Right kidney (tissue), 1 donor: ENCODE measurements around the gene SPARCL1.
"Not testable (repeated sequence)": the region's sequence is repeated elsewhere in the genome, so short reads cannot be mapped to it uniquely, and the experiment has no call there.

ENCODE experiments used
- DNase-seq: peaks from one replicate; pipeline ENCODE4 v3.0.0-alpha.2; 2016

Gene SPARCL1

GRCh38 chr4:87499403-87500091 lies 29.6 kb downstream of the SPARCL1 start:
- no peak for DNase-seq

GRCh38 chr4:87498446-87498900 lies 30.7 kb downstream of the SPARCL1 start:
- DNase-seq: peak; percentile 10

DNA sequence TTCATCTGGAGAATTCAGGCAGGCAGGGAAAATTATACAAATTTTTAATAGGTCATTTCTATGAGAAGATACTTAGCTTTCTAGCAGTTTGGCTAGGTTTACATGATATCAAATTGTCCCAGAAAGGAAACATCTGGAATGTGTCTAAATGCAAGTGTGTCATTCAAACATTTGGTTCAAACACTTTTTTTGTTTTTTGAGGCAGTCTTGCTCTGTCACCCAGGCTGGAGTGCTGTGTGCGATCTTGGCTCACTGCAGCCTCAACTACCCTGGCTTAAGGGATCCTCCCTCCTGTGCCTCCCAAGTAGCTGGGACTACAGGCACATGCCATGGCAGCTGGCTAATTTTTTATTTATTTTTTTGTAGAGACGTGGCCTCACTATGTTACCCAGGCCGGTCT lies 31.6 kb downstream of the SPARCL1 start:
- DNase-seq: no peak

DNA sequence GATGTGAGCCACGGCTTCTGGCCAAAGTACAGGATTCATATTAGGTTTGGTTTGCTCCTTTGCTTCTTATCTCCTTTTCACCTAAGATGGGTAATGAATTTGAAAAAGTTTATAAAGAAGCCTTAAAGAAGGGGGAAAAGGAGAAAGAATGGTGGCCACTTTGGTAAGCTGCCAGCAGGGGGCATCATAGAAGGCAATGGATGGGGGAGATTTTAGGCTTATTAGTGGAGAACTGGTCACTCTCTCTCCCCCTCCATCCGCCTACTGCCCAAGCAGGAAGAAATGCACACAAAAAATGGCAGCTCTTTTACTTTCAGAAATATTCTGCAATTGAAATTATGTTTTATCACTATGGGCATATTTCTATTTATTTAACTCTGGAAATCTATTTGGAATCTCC lies 32.0 kb downstream of the SPARCL1 start:
- no peak for DNase-seq

DNA sequence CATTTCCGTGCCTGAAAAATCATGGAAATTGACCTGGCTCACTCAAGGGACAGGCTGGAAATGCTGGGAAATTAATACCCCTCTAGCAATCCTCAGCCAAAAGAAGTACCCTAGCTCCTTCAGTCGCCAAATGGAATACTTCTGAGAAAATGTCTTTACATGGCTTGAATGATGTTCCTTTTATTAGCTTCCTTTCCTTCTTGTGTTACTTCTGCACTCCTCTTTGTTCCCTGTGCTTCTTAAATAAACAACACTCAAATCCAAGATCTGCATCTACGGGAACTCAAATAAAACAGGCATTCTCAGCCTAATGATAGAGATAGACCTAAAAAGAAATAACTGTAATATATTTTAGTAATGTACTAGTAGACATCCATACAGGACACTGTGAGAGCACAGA lies 36.1 kb downstream of the SPARCL1 start:
- DNase-seq: no peak

GRCh38 chr4:87491851-87492250 lies 37.3 kb downstream of the SPARCL1 start:
- DNase-seq: not testable (repeated sequence)

DNA sequence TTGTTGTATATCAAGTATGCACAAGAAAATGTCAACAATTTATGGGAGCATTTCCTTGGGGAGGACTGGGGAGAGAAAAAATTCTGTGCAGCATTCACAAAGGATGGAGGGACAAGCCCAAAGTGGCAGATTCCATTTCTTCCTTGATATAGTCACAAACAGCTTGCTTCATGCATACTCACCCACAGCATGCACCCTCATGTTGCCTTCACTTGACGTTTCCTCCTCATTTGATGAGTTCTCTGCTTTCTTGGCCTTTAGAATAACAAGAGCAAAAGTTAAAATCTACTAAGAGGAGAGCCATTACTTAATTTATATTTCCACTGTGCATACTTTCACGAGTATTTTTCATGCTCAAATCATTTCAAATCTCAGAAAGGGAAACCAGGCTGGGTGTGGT lies 37.7 kb downstream of the SPARCL1 start:
- DNase-seq: no peak

GRCh38 chr4:87490664-87491369 lies 38.4 kb downstream of the SPARCL1 start:
- DNase-seq: no peak

DNA sequence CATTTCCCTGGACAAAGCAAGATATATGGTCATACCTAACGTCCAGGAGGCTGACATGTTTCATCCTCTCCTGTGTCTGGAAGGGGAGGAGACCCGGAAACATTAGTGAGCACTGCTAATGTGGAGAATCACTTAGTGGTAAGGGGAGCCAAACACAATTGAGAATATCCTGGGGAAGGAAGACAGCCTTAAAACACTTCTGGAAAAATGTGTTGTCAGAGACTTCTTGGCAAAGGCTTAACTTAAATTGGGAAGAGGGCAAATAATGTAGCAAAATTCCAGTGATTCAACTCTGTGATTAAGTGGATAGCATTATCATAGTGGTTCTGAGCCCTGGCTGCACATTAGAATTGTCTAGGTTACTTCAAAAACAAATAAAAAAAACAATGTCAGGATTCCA lies 39.5 kb downstream of the SPARCL1 start:
- DNase-seq: no peak

- DNase-seq: not testable (repeated sequence)
These were observed 40.5 kb downstream of the SPARCL1 start for GRCh38 chr4:87488666-87489065.

DNA sequence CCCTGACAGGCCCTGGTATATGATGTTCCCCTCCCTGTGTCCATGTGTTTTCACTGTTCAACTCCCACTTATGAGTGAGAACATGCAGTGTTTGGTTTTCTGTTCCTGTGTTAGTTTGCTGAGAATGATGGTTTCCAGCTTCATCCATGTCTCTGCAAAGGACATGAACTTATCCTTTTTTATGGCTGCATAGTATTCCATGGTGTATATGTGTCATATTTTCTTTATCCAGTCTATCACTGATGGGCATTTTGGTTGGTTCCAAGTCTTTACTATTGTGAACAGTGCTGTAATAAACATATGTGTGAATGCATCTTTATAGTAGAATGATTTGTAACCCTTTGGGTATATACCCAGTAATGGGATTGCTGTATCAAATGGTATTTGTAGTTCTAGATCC lies 45.9 kb downstream of the SPARCL1 start:
- DNase-seq: not testable (repeated sequence)

DNA sequence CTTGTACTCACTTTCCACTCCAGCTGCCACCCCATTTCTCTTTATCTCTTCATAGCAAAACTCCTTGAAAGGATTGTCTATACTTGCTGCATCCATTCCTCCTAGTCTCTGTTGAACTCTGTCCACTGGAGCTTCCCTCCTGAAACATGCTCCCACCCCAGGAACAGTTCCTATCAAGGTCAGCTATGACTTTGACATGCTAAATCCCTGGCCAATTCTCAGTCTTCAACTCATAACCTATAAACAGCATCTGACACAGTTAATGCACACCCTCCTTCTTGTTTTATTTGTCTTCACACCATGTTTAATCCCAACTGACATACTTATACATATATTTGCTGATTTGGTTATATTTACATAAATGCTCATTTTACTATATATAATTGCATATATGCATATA lies 47.8 kb downstream of the SPARCL1 start:
- DNase-seq: no peak

DNA sequence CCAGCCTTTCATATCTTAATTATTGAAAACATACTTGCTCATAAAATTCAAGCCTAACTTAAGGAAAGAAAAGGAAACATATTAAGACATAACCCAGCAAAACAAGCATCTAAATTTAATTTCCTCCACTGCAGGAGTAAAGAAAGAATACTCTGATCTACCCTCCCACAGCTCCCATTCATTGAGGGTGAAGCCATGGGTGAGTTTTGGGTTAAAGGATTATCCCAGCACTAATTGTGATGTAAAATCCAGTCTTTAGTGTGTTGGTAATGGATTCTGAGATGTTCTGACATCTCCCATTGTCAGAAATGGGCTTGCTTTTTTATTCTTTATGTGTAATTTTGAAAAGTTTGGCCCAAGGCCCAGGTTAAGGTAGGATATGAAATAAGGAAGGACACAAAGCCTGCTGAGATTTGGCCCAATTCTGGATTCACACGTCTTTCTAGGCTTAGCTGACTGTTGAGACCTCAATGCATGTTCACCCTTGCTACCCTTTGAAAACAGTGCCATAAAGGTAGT lies 50.4 kb downstream of the SPARCL1 start:
- no peak for DNase-seq

DNA sequence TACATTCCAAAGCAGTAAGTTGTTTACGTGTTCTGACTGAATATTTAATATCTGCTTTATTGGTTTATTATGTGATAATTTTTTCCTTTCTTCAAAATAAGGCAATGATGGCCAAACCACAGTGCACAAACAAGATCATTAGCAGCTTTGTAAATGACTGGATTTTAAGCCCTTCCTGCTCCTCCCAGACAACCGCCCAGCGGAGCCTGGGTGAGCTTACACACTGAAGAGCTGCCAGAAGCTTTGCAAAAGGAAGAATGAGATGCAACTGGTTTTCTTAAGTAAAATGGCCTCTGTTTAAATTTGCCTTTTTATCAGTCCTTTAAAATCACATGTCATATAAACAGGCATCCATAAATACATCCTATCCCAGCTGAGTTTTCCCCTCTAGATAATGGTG lies 52.2 kb downstream of the SPARCL1 start:
- no peak for DNase-seq

DNA sequence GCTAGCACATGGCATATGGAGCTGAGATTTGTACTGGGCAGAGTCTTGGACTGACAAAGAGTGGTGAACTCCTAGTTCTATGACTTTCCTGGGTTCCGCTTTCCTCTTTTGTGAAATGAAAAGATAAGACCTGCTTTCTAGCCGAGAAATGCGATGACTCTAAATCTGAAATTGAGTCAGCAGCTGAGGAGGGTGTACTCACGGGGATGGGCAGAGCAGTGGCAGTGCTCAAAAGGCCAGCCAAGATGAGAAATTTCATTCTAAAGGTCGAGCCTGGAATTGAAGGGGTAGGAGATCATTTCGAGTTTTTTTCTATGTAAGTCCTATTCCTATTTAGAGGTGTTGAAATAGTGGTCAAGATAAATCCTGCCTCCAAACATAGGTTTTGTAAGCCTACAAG lies 59.8 kb downstream of the SPARCL1 start:
- DNase-seq: no peak

GRCh38 chr4:87465739-87466366 lies 63.3 kb downstream of the SPARCL1 start:
- peak; percentile 8 for DNase-seq

- no peak for DNase-seq
These were observed 67.1 kb downstream of the SPARCL1 start for GRCh38 chr4:87462102-87462501.

DNA sequence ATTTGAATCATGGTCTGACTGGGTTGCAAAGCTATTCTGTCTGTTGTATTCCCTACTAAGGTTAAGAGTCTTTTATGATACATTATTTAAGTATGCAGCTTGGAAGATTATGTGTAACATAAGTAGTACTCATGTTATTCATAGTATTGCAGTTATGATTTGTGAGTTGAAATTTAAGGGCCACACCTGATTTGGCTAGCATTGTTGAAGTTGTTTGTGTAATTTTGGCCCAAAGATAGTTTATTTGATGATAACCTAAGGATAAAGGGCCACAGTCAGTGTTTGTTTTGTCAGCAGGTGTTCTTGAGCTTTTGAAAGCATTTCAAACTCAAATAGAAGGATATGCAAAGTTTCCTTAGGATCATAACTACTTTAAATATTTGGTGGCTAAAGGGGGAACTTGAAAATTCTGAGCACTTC lies 67.9 kb downstream of the SPARCL1 start:
- DNase-seq: no peak

DNA sequence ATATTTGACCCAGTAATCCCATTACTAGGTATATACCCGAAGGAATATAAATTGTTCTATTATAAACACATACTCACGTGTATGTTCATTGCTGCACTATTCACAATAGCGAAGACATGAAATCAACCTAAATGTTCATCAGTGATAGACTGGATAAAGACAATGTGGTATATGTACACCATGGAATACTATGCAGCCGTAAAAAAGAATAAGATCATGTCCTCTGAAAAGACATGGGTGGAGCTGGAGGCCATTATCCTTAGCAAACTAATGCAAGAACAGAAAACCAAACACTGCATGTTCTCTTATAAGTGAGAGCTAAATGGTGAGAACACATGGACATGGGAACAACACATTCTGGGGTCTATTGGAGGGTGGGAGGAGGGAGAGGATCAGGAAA lies 70.3 kb downstream of the SPARCL1 start:
- DNase-seq: no peak

- no peak for DNase-seq
These were observed 77.6 kb downstream of the SPARCL1 start for GRCh38 chr4:87451537-87451936.

DNA sequence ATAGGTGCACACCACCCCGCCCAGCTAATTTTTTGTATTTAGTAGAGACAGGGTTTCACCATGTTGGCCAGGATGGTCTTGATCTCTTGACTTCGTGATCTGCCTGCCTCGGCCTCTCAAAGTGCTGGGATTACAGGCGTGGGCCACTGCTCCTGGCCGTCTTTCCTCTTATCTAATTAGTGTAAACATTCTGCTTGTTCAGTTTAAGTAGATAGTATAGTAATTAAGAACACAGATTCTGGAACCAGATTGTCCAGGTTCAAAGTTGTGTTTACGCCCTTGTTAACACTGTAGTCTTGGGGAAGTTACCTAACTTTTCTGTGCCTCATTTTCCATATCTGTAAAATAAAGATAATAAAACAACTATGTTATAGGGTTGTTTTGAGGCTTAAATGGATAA lies 82.8 kb downstream of the SPARCL1 start:
- not testable (repeated sequence) for DNase-seq

GRCh38 chr4:87445964-87446363 lies 83.2 kb downstream of the SPARCL1 start:
- DNase-seq: no peak

DNA sequence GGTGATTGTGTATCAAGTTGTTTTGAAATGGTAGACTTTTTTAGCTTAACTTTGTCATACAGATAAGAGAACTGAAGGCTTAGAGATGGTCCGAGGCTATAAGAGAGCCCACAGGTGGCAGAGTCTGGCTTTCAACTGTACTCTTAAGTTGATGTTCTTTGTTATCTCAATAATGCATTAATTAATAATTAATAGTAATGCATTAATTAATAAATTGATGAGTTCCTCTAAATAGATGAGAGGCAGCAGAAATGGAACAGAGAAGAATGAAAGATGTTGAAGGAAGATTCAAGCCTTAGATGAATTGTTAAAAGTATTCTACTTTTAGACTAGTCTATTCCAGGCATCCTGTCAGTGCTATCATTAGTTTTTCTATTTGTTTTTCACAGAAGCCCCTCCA lies 84.4 kb downstream of the SPARCL1 start:
- no peak for DNase-seq
